Large intestine (tissue), 3 donors: ENCODE results near the gene CCNL2. TPM values are rescaled to one million over a fixed set of nuclear protein-coding genes. Genes with fewer than 3 reads are reported as not detected.
A peak's percentile ranks its signal among the peaks of the same experiment; 100 is the strongest.

Source experiments
- DNase-seq, 2 donors: peaks; one replicate each; pipeline versions ENCODE4 v3.0.0 to v3.0.0-alpha.2; 2013
- H3K27ac ChIP-seq: one replicate; pipeline ENCODE4 v1.5.1; 2013; ENCODE audit warnings: low read length
- H3K27me3 ChIP-seq: 2 replicates; pipeline ENCODE4 v1.6.1; 2013; ENCODE audit warnings: low read length; ENCODE audit not compliant: control insufficient read depth, insufficient read depth
- H3K36me3 ChIP-seq: 2 replicates; pipeline ENCODE4 v1.6.1; 2013; ENCODE audit warnings: low read length; ENCODE audit not compliant: control insufficient read depth, insufficient read depth
- H3K4me1 ChIP-seq: one replicate; pipeline ENCODE4 v1.6.1; 2013; ENCODE audit warnings: low read length; ENCODE audit not compliant: control insufficient read depth, insufficient read depth
- H3K4me3 ChIP-seq: one replicate; pipeline ENCODE4 v1.5.1; 2013; ENCODE audit warnings: low read length
- H3K9me3 ChIP-seq: one replicate; pipeline ENCODE4 v1.6.1; 2013; ENCODE audit warnings: mild to moderate bottlenecking, low read depth, low read length, moderate library complexity; ENCODE audit not compliant: control insufficient read depth
- WGBS: methylation state at CpG from one replicate; pipeline ENCODE4 v1.1.5; 2013; ENCODE audit warnings: low lambda C conversion rate; ENCODE audit not compliant: insufficient coverage; 5-methylcytosine and 5-hydroxymethylcytosine counted together
- polyA plus RNA-seq: library from polyadenylated mRNA; unstranded; fragments of 120-200 nt; gene quantifications from one replicate; pipeline ENCODE4 v1.2.1, GENCODE V29; 2013

Gene CCNL2
- polyA plus RNA-seq, 1 donor: 285 TPM

DNA sequence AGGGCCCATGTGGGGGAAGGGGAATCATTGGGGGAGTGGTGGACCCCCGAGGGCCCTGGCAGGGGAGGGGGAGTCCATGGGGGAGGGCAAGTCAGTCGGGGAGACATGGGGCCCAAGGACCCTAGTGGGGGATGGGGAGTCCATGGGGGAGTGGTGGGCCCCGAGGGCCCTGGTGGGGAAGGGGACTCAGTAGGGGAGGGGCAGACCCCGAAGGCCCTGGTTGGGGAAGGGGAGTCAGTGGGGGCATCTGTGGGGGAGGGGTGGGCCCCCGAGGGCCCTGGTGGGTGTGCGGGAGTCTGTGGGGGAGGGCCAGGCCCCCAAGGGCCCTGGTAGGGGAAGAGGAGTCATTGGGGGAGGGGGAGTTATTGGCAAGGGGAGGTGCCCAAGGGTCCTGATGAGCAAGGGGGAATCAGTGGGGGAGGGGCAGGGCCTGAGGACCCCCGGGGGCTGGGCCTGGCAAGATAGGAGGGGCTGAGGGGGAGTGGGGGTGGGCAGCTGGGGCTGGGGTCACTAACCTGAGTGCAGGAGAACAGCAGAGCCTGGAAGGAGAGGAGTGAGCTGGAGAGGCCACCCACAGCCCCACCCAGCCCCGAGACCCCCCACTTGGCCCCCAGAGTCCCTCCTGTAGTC is 42.9 kb downstream of the CCNL2 start:
- WGBS: no CpG with 5 or more reads among the region's 8 CpGs
- Histone ChIP-seq H3K36me3 (peaks cover 22% of the 10 kb centered on the region), H3K4me3 (peak overlapping the region; percentile 73), H3K27ac (no peak overlapping the region), H3K4me1 (peaks cover 59% of the 10 kb centered on the region), H3K9me3 (peaks cover 5% of the 10 kb centered on the region), H3K27me3 (no peaks in the 10 kb centered on the region)
- DNase-seq: no peak

DNA sequence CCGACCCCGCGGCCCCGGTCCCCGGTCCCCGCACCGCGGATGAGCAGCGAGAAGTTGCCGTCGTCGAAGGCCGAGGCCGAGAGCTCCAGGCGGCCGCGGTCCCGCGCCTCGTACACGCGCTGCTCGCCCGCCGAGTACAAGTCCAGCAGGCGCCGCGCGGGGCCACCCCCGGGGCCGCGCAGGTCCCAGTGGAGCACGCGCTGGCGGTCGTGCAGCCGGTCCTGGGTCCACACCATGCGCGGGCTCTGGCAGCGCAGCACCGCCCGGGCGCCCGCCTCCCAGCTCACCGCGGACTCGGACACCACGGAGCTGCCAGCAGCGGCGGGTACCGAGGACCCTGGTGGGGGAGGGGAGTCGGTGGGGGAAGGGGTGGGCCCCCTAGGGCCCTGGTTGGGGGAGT is 43.7 kb downstream of the CCNL2 start:
- WGBS: no CpG with 5 or more reads among the region's 52 CpGs
- H3K36me3 ChIP-seq: peaks cover 22% of the 10 kb centered on the region

DNA sequence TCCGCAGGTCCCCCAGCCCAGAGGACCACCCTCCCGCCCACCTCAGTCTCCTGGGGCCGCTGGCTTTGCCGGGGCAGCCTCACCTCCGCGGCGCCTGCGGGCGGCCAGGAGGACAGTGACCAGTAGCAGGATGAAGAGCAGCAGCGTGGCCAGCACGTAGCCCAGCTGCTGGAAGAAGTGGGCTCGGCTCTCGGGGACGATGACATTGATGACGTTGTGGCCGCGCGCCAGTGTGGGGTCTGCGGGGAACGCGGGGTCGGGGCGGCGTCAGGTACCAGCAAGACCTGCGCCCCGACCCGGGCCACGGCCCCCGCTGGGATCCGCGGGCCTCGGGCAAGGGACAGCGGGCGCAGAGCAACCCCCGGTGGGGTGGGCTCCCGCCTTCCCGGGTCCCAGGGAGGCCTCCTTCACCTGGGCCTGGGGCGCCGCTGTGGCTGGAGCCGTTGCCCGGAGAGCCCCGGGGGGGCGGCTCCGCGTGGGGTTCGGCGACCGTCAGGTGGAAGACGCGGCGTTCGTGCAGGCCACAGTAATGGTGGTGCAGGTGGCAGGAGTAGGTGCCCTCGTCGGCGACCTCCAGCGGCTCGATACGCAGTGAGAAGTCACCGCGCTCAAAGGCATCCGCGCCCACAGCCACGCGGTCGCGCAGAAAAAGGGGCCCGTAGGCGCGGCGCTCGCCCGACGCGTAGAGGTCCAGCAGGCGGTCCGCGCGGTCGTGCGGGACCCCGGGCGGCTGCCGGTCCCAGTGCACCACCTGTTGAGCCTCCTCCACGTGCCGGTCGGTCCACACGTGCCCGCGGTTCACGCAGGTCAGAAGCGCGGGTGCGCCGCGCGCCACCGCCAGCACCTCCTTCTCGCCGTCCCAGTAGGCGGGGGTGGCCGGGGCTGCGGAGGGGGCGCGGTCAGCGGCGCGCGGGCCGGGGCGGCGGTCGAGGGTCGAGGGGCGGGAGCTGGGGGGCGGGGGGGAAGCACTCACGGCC is 44.6 kb downstream of the CCNL2 start:
- no peaks in the 10 kb centered on the region for H3K27me3 ChIP-seq
- peak in 1 of 2 donors; percentile 3 for DNase-seq
- H3K4me1 ChIP-seq: peaks cover 46% of the 10 kb centered on the region

More for the DNA sequence above, 43.7 kb downstream of the CCNL2 start:
- Histone ChIP-seq H3K4me1 (peaks cover 54% of the 10 kb centered on the region), H3K27me3 (no peaks in the 10 kb centered on the region), H3K4me3 (no peak overlapping the region), H3K9me3 (peaks cover 3% of the 10 kb centered on the region), H3K27ac (no peak overlapping the region)
- peak; percentile 56 to 76 for DNase-seq

GRCh38 chr1:1353389-1354151 is 45.6 kb downstream of the CCNL2 start:
- DNase-seq: peak in 1 of 2 donors; percentile 4
- Histone ChIP-seq H3K9me3 (no peaks in the 10 kb centered on the region), H3K4me1 (peaks cover 36% of the 10 kb centered on the region), H3K27ac (no peak overlapping the region), H3K4me3 (no peak overlapping the region), H3K27me3 (no peaks in the 10 kb centered on the region), H3K36me3 (peaks cover 22% of the 10 kb centered on the region)
- no CpG with 5 or more reads among the region's 28 CpGs for WGBS

More for the DNA sequence above, 44.6 kb downstream of the CCNL2 start:
- H3K9me3 ChIP-seq: no peaks in the 10 kb centered on the region
- H3K36me3 ChIP-seq: peaks cover 22% of the 10 kb centered on the region
- no peak overlapping the region for H3K27ac ChIP-seq
- WGBS: no CpG with 5 or more reads among the region's 116 CpGs
- H3K4me3 ChIP-seq: no peak overlapping the region

- Histone ChIP-seq H3K4me3 (no peak overlapping the region), H3K9me3 (no peaks in the 10 kb centered on the region), H3K27me3 (no peaks in the 10 kb centered on the region), H3K36me3 (peaks cover 22% of the 10 kb centered on the region), H3K4me1 (peaks cover 36% of the 10 kb centered on the region), H3K27ac (no peak overlapping the region)
- WGBS: no CpG with 5 or more reads among the region's 5 CpGs
- no peak for DNase-seq
Measured at GRCh38 chr1:1352786-1353388, 46.2 kb downstream of the CCNL2 start.

- H3K27ac ChIP-seq: no peak overlapping the region
- DNase-seq: peak in 1 of 2 donors; percentile 34
- no peak overlapping the region for H3K4me3 ChIP-seq
- H3K27me3 ChIP-seq: no peaks in the 10 kb centered on the region
- H3K4me1 ChIP-seq: peaks cover 42% of the 10 kb centered on the region
- WGBS: no CpG with 5 or more reads among the region's 29 CpGs
- peaks cover 22% of the 10 kb centered on the region for H3K36me3 ChIP-seq
- no peaks in the 10 kb centered on the region for H3K9me3 ChIP-seq
Measured at GRCh38 chr1:1351511-1352427, 47.4 kb downstream of the CCNL2 start.

DNA sequence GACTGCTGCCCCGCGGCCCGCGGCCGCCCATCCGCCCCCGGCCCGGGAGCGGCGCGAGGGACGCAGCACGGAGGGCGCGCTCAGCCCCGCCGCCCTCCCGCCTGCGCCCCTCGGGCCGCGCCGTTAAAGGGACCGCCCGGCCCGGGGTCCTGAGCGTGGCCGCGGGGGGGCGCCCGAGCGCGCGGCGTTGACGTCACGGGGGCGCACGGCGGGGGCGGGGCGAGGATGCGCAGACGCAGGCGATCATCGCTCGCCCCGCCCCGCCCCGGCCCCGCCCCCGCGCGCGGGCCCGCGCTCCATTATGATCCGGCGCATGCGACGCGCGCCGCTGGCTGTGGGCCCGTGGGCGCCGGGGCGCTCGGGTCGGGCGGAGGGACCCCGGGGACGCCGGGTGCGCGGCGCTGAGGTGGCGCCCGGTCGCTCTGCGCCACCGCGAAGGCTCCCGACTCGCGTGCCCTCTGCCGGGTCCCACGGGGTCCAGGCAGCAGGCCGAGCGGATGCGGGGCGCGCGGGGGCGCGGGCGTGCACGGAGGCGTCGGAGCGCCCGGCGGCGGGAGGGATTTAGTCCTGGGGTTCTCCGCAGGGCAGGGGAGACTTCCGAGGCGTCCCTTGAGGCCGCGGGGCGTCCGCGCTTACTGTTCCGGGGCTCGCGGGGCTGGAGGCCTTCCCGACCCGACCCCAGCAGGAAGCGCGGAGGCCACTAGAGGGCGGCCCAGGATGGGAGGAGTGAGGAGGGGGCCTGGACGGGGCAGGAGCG is 49.7 kb downstream of the CCNL2 start, which contains the start of gene DVL1:
Gene DVL1, minus strand, starts transcription at position 163 of the 757 bp plus-strand sequence. CDS start 353 bp downstream, outside the sequence.
- peaks cover 23% of the 10 kb centered on the region for H3K36me3 ChIP-seq
- no peaks in the 10 kb centered on the region for H3K27me3 ChIP-seq
- peaks cover 63% of the 10 kb centered on the region for H3K4me1 ChIP-seq
- no peaks in the 10 kb centered on the region for H3K9me3 ChIP-seq
- peak within 1 kb of the TSS; percentile 75 for H3K27ac ChIP-seq
- DNase-seq: peak; percentile 56 to 80
- H3K4me3 ChIP-seq: peak within 1 kb of the TSS; percentile 63
- no CpG with 5 or more reads among the region's 122 CpGs for WGBS

DNA sequence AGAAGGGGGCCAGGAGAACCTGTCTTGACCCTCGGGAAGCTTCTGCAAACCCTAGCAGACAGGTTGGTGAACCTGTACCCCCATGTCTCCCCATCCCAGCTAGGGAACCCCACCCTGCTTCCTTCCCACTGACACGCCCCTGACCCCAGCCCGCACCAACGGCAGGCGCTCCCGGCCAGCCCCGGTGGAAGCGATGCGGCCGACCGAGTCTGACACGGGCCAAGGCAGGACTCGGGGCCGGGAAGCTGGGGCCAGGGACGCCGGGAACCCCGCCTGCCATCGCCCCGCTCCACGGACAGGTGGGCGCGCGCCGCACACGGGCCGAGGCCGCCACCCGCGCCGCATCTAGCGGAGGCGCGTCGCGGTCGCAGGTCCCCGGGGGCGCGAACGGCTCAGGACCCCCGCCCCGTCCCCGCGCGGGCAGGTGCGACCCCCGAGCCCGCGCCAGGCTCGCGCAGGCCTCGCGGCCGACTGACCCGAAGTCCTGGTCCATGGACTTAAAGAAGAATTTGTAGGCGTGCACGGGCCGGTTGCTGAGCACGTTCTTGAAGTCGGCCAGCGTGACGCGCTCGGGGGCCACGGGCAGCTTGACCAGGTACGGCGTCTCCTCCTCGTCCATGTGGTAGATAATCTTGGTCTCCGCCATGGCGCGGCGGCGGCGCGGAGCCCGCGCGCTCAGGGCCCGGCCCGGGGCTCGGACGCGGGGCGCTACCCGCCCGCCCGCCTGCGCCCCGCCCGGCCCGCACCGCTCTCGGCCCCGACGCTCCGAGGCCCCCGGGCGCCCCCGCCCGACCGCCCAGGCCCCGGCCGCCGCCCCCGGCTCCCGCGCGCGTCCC is 50.5 kb downstream of the CCNL2 start:
- H3K36me3 ChIP-seq: peaks cover 16% of the 10 kb centered on the region
- peak; percentile 51 to 65 for DNase-seq
- no peaks in the 10 kb centered on the region for H3K27me3 ChIP-seq
- peak overlapping the region; percentile 75 for H3K27ac ChIP-seq
- H3K4me1 ChIP-seq: peaks cover 59% of the 10 kb centered on the region
- no CpG with 5 or more reads among the region's 109 CpGs for WGBS
- no peaks in the 10 kb centered on the region for H3K9me3 ChIP-seq
- H3K4me3 ChIP-seq: peak overlapping the region; percentile 63
